PC-9 (cell line): Measurements from ENCODE around the gene ICAM3. TPM values are rescaled to one million over a fixed set of nuclear protein-coding genes. Genes with fewer than 3 reads are reported as not detected.

Experiments used
- BruUV-seq: library from RNA; stranded (reverse); fragments of 400-500 nt; replicated peaks from 2 replicates; lab custom pipeline; 2021; lab: Mats Ljungman, UMichigan
- CTCF ChIA-PET: fragments of 300-600 bp; sonication (Branson Sonifier 250); formaldehyde crosslinking; loops from one replicate; lab custom pipeline; 2022; ENCODE audit warnings: antibody characterized with exemption; lab: Charles Lee
- POLR2A ChIA-PET: fragments of 300-600 bp; sonication (Branson Sonifier 250); formaldehyde crosslinking; loops from one replicate; lab custom pipeline; 2022; ENCODE audit warnings: antibody characterized with exemption; ENCODE audit not compliant: unreplicated experiment; lab: Charles Lee
- DNase-seq, 2 experiments: peaks; one replicate each; pipeline versions ENCODE4 v3.0.0 to v3.0.0-alpha.2; 2015 to 2022; ENCODE audit warnings: mixed read lengths in 1 of 2
- H2AFZ ChIP-seq: fragments of 200-600 bp; sonication (generic); 2 replicates; pipeline ENCODE4 v1.8.1; 2017; ENCODE audit warnings: antibody characterized with exemption
- H3F3A ChIP-seq: fragments of 200-600 bp; sonication (generic); 2 replicates; pipeline ENCODE4 v1.8.1; 2017; ENCODE audit warnings: antibody characterized with exemption, mild to moderate bottlenecking, low read depth; ENCODE audit not compliant: insufficient read depth
- H3K27ac ChIP-seq: fragments of 200-600 bp; sonication (generic); 2 replicates; pipeline ENCODE4 v1.6.1; 2016; ENCODE audit warnings: mixed run types
- H3K27me3 ChIP-seq: fragments of 200-600 bp; sonication (generic); 2 replicates; pipeline ENCODE4 v1.6.1; 2016; ENCODE audit warnings: low read depth, mixed run types; ENCODE audit not compliant: insufficient read depth
- H3K36me3 ChIP-seq: fragments of 200-600 bp; sonication (generic); 2 replicates; pipeline ENCODE4 v1.6.1; 2016; ENCODE audit warnings: low read depth, mixed run types
- H3K4me1 ChIP-seq: fragments of 200-600 bp; sonication (generic); replicated peaks from 2 replicates; pipeline ENCODE4 v1.6.1; 2016; ENCODE audit warnings: mixed run types; ENCODE audit not compliant: insufficient read depth
- H3K4me2 ChIP-seq: fragments of 200-600 bp; sonication (generic); 2 replicates; pipeline ENCODE4 v1.6.1; 2017; ENCODE audit warnings: mixed run types
- H3K4me3 ChIP-seq: fragments of 200-600 bp; sonication (generic); 2 replicates; pipeline ENCODE4 v1.6.1; 2016; ENCODE audit warnings: mixed run types
- H3K79me2 ChIP-seq: fragments of 200-600 bp; sonication (generic); 2 replicates; pipeline ENCODE4 v1.6.1; 2017; ENCODE audit warnings: low read depth, mixed run types
- H3K9me2 ChIP-seq: fragments of 200-600 bp; sonication (generic); 2 replicates; pipeline ENCODE4 v1.8.1; 2017; ENCODE audit warnings: mild to moderate bottlenecking; ENCODE audit not compliant: insufficient read depth
- H3K9me3 ChIP-seq: fragments of 200-600 bp; sonication (generic); 2 replicates; pipeline ENCODE4 v1.8.1; 2016; ENCODE audit warnings: low read depth; ENCODE audit not compliant: insufficient read depth
- H4K20me1 ChIP-seq: fragments of 200-600 bp; sonication (generic); 2 replicates; pipeline ENCODE4 v1.8.1; 2017; ENCODE audit not compliant: insufficient read depth
- EZH2 ChIP-seq: fragments of 200-600 bp; sonication (generic); IDR thresholded peaks from 2 replicates; pipeline ENCODE4 v1.8.0; 2017; ENCODE audit warnings: antibody characterized with exemption, low read depth
- intact Hi-C: fragments of 100-400 bp; cut with micrococcal nuclease; formaldehyde crosslinking; loops from one replicate; pipeline ENCODE4 v1.10.0; 2022; ENCODE audit not compliant: unreplicated experiment
- total RNA-seq: library from RNA; stranded (reverse); gene quantifications from 2 replicates; pipeline ENCODE4 v1.2.3, GENCODE V29; 2021
- TF ChIP-seq, protein P1 (sequence below): fragments of 200-600 bp; sonication (generic); conservative IDR thresholded peaks from 2 replicates; pipeline ENCODE4 v1.6.1; 2017; ENCODE audit warnings: mixed run types, antibody characterized with exemption, mild to moderate bottlenecking, moderate library complexity

The ICAM3 gene
- total RNA-seq, 1 experiment from 2014 or later: 22.7 TPM

DNA sequence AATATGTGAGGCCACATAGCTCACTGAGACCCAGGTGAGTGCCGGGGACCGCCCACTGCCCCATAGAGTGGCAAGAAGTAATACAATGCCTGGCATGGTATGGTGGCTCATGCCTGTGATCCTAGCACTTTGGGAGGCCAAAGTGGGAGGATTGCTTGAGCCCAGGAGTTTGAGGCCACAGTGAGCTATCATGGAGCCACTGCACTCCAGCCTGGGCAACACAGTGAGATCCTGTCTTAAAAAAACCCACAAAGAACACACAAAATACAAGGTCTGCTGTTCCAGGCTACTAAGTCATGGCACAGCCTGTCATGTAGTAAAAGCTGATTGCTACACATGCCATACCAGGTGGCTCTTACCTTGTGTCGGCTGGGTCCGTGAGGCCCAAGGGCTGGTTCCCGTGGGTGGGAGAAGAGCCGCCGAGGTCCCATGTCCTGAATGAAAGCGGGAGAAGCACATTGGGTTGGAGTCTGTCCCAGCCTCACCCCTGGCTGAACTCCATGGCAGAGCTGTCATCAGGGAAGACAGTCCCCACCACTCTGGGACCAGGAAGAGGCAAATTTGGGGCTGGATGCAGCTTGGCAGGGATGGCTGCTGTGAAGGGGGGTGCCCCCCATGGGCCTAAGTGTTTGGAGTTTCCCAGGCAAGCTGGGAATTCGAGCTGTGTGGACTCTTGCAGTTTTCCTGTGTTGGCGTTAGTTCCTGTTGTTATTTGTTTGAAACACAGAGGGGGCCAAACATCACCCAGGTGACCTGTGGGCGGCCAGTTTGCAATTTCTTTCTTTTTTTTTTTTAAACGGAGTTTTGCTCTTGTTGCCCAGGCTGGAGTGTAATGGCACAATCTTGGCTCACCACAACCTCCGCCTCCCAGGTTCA lies 20.4 kb downstream of the ICAM3 start:
- Histone ChIP-seq H2AFZ (no peak overlapping the region), H3K4me2 (no peak overlapping the region), H3K36me3 (0 out of 2 replicates have a peak, but pooled peaks cover 3% of the 10 kb centered on the region), H3F3A (peaks cover 52% of the 10 kb centered on the region), H3K79me2 (peaks cover 10% of the 10 kb centered on the region; the same call in 1 of the 2 replicates), H3K9me2 (no peaks in the 10 kb centered on the region), H4K20me1 (peaks cover 7% of the 10 kb centered on the region), H3K4me1 (peaks cover 14% of the 10 kb centered on the region), H3K9me3 (no peaks in the 10 kb centered on the region), H3K4me3 (no peak overlapping the region), H3K27ac (no peak overlapping the region), H3K27me3 (no peaks in the 10 kb centered on the region)
- BruUV-seq: no TSS peak
- no peak for TF ChIP-seq EZH2
- TF ChIP-seq, protein P1, sequence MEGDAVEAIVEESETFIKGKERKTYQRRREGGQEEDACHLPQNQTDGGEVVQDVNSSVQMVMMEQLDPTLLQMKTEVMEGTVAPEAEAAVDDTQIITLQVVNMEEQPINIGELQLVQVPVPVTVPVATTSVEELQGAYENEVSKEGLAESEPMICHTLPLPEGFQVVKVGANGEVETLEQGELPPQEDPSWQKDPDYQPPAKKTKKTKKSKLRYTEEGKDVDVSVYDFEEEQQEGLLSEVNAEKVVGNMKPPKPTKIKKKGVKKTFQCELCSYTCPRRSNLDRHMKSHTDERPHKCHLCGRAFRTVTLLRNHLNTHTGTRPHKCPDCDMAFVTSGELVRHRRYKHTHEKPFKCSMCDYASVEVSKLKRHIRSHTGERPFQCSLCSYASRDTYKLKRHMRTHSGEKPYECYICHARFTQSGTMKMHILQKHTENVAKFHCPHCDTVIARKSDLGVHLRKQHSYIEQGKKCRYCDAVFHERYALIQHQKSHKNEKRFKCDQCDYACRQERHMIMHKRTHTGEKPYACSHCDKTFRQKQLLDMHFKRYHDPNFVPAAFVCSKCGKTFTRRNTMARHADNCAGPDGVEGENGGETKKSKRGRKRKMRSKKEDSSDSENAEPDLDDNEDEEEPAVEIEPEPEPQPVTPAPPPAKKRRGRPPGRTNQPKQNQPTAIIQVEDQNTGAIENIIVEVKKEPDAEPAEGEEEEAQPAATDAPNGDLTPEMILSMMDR: no peak
- CTCF ChIA-PET: interaction anchor here (0.5 kb wide), 1 partner anchor 146 kb away, joined by 3 read pairs; no protein-coding TSS in a partner anchor
- intact Hi-C loops: no loop called here
- POLR2A ChIA-PET: interaction anchor here (0.6 kb wide), 1 partner anchor 15 kb away, joined by 3 read pairs; no protein-coding TSS in a partner anchor
- DNase-seq: no peak

DNA sequence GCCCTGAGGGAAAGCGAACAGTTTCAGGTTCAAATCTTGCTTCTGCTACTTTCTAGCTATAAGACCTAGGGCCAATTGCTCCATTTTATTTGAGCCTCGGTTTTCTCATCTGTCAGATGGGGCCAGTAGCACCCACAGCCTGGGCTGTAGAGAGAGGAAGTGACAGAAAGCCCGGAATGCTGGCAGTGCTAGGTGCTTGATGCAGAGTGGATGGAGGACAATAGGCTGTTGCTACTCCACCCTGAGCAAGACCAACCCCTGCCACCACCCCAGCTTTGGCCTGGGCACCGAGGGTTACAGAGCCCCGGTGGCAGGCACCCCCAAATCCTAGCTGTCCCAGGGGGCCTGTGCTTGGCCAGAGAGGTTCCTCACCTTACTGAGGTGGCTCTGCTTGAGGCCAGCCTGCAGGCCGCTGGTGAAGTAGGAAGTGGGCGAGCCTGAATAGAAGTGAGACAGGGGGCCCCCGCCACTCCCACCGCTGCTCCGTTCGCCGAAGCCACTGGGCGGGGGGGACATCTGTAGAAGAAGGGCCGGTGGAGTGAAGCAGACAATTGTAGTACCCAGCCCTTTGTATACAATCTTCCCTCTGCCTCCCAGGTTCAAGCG lies 21.5 kb downstream of the ICAM3 start:
- H3K4me1 ChIP-seq: peaks cover 14% of the 10 kb centered on the region
- BruUV-seq: no TSS peak
- no peaks in the 10 kb centered on the region for H3K9me2 ChIP-seq
- H3F3A ChIP-seq: peaks cover 56% of the 10 kb centered on the region
- H3K4me2 ChIP-seq: no peak overlapping the region
- no peak overlapping the region for H3K27ac ChIP-seq
- DNase-seq: no peak
- intact Hi-C loops: no loop called here
- TF ChIP-seq EZH2: no peak
- TF ChIP-seq, protein P1: no peak
- CTCF ChIA-PET: no interaction called here
- H4K20me1 ChIP-seq: no peaks in the 10 kb centered on the region
- H2AFZ ChIP-seq: no peak overlapping the region
- H3K27me3 ChIP-seq: no peaks in the 10 kb centered on the region
- H3K4me3 ChIP-seq: no peak overlapping the region
- H3K36me3 ChIP-seq: 0 out of 2 replicates have a peak, but pooled peaks cover 3% of the 10 kb centered on the region
- H3K79me2 ChIP-seq: peaks cover 11% of the 10 kb centered on the region; the same call in 1 of the 2 replicates
- H3K9me3 ChIP-seq: no peaks in the 10 kb centered on the region
- POLR2A ChIA-PET: no interaction called here

- peaks cover 14% of the 10 kb centered on the region for H3K4me1 ChIP-seq
- H3K9me2 ChIP-seq: no peaks in the 10 kb centered on the region
- no peak overlapping the region for H2AFZ ChIP-seq
- POLR2A ChIA-PET: no interaction called here
- H4K20me1 ChIP-seq: no peaks in the 10 kb centered on the region
- no TSS peak for BruUV-seq
- peaks cover 58% of the 10 kb centered on the region for H3F3A ChIP-seq
- no peak for TF ChIP-seq EZH2
- TF ChIP-seq, protein P1: no peak
- no peak for DNase-seq
- no peak overlapping the region for H3K27ac ChIP-seq
- no peaks in the 10 kb centered on the region for H3K27me3 ChIP-seq
- peaks cover 11% of the 10 kb centered on the region; the same call in 1 of the 2 replicates for H3K79me2 ChIP-seq
- CTCF ChIA-PET: no interaction called here
- H3K9me3 ChIP-seq: no peaks in the 10 kb centered on the region
- H3K4me2 ChIP-seq: no peak overlapping the region
- intact Hi-C loops: no loop called here
- 0 out of 2 replicates have a peak, but pooled peaks cover 3% of the 10 kb centered on the region for H3K36me3 ChIP-seq
- H3K4me3 ChIP-seq: no peak overlapping the region
Measured at GRCh38 chr19:10317045-10317856, 22.2 kb downstream of the ICAM3 start.
